ENCODE measurements around the gene EFCAB13. TPM values are rescaled to one million over a fixed set of nuclear protein-coding genes. Genes with fewer than 3 reads are reported as not detected.

Gene EFCAB13
- polyA plus RNA-seq, 4 donors = 4.5 to 17.2 (median 6.5) TPM

DNA sequence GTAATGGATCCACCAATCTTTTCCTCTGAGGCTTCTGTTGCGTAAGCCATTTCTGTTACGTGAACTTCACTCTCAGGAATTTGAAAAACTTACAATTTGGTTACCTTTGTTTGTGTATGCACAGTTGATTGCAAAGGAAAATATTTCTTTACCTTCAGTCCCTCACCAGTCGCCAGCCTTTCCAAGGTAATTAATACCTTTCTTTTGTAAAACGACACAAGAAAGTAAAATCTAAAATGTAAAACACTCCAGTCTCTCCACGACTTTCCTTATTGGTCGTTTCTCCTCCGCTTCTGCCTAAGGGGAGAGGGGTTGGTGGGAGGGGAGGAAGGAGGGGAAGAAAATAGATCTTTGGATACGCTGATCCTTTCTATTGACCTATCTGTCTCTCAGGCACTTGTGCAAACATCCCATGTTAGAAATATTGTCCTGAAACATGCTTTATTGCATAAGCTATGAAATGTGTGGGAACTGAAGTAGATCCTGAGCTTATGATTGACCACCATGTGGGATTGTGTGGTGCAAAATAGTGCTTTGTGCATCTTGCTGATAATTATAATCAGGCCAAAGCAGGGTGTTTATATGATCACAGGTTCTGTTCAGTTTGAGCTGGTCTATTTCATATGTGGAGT, 32.4 kb upstream of the EFCAB13 start:
- no peak for DNase-seq (ENCODE audit: low read depth in 4 of 4, low spot score in 2 of 4)

DNA sequence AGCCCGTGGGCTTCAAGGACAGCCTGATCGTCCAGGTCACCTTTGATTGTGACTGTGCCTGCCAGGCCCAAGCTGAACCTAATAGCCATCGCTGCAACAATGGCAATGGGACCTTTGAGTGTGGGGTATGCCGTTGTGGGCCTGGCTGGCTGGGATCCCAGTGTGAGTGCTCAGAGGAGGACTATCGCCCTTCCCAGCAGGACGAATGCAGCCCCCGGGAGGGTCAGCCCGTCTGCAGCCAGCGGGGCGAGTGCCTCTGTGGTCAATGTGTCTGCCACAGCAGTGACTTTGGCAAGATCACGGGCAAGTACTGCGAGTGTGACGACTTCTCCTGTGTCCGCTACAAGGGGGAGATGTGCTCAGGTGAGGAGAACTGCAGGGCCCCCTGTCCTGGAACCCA, 31.5 kb upstream of the EFCAB13 start:
- no peak for DNase-seq (ENCODE audit: low read depth in 4 of 4, low spot score in 2 of 4)

DNA sequence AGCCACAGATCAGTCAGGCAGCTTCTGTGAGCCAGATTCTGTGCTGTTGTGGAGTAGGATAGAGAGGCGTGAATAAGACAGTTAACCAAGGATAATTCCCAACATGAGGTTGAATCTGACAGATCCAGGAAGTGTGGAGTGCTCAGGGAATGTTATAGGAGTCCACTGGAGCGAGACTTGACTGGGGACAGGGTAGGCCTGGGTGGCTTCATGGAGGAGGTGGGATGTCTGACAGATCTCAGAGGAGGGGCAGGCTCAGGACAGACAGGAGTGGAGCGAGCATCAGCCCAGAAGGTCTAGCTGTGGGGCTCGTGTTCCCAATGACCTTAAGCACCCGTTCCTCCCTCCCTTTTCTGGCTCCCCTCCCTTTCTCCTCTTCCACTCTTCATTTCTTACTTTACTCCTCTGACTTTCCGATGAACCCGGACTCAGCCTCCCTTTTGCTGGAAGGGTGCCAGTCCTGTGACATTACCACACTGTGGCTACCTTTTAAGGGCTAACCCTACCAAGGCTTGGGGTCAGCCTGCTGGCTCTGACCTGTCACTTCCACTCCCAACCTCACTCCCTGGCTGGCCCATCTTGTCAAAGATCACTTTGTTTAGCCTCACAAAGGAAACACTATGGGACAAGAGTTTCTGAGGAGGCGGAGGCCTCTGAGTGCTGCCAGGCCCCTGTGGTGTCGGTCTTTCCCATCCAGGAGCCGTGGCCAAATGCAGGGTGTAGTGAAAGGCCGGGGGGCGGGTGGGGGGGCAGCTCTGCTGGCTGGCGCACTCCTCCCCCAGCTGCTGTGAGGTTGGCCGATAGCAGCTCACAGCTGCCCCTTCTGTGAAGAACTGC, 28.5 kb upstream of the EFCAB13 start:
- DNase-seq (ENCODE audit: low read depth in 4 of 4, low spot score in 2 of 4) = no peak

DNA sequence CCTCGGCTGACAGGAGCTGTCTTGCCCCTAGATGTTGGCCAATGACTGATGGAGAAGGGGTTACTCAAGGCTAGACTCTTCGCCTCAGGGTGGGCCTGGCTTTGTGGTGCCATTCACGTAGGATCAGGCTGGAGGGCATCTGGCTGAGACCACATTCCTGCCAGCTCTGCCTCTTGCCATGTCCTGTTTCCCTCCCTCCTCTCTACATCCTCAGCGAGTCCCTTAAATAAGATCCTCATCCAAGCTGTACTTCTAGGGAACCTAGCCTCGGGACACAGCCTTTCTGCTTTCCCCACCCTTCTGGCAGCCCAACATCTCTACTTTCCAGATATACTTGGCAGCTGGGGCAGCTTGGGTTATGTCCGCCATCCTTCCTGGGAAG, 27.9 kb upstream of the EFCAB13 start:
- no peak for DNase-seq (ENCODE audit: low read depth in 4 of 4, low spot score in 2 of 4)

DNA sequence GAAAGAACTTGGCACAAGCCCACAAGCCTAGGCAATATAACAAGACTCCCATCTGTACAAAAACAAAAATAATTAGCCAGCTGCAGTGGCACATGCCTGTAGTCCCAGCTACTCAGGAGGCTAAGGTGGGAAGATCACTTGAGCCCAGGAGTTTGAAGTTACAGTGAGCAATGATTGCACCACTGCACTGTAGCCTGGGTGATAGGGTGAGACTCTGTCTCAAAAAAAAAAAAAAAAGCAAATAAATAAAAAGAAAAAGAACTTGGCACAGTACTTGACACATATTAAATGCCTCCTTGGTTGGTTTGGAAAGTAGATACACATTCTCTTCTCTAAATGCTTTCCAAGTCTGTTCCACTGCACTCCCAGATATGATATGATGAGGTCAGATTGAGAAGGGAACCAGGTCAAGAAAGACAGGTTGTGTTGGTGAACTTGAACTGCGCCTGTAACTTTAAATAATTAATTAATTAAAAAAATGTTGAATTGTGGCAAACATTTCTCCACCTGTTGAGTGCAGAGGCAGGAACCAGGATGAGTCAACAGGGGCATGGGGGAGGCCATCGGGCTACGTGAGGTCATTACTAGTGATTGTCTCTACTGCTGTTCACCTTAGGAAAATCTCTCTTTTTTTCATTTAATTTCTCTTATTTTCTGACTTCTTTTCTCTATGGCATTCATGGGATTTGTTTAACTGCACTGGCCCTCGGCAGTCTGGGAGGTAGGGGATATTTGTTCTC, 25.9 kb upstream of the EFCAB13 start:
- DNase-seq (ENCODE audit: low read depth in 4 of 4, low spot score in 2 of 4) = no peak

DNA sequence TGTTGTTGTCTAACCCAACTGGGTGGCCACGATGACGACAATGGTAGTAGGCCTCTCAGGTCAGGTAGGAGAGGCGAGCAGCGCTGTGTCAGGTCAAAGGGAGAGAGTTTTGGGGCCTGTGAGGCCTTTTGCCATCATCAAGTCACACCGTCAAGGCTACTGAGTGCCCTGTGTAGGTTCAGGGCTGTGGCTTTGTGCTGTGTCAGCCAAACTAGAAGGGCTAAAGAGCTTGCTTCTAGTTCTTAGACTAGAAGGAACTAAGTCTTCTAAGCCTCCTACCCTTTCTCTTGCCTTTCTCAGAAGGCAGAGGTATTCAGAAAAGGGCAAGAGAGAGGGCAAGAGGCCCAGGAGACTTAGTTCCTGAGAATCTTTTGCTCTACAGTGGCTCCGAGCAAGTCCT, 25.0 kb upstream of the EFCAB13 start:
- DNase-seq (ENCODE audit: low read depth in 4 of 4, low spot score in 2 of 4) = no peak

DNA sequence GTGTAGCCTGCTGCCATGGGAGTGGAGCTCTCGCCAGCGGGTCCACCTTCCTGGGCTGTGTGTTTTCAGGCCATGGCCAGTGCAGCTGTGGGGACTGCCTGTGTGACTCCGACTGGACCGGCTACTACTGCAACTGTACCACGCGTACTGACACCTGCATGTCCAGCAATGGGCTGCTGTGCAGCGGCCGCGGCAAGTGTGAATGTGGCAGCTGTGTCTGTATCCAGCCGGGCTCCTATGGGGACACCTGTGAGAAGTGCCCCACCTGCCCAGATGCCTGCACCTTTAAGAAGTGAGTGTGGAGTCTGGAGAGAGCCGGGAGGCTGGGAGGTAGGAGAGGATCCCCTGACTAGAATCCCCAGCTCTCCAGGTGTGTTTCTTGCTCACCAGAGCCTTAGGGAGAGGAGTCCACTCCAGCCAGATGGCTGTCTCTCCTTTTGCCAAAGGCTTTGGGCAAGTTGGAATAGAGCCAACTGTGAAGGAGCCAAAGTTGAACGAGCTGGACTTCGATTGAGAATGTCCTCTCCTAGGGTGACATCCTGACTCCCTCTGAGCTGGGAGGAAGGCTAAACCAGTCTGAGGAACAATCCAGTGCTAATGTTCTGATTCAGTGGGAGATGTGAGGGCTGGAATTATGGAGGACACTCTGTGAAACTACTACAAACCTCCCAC, 24.4 kb upstream of the EFCAB13 start:
- no peak for DNase-seq (ENCODE audit: low read depth in 4 of 4, low spot score in 2 of 4)

DNA sequence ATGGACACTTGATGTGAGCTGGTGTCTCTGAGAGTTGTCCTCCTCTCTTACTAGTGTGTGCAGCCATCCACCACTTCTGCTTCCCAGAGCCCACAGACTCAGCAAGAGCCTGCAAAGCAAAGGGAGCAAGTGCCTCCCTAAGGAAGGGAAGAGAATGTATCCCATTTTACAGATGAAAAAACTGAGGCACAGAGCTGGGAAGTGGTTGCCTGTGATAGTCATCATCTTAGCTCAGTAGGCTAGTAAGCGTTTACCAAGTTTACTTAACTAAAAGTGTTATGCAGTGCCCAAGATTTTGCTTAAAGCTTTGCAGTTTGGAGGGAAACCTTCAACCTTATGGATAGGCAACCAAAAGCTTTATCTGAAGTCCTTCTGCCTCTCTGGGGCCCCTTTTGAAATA, 23.0 kb upstream of the EFCAB13 start:
- DNase-seq (ENCODE audit: low read depth in 4 of 4, low spot score in 2 of 4) = no peak

DNA sequence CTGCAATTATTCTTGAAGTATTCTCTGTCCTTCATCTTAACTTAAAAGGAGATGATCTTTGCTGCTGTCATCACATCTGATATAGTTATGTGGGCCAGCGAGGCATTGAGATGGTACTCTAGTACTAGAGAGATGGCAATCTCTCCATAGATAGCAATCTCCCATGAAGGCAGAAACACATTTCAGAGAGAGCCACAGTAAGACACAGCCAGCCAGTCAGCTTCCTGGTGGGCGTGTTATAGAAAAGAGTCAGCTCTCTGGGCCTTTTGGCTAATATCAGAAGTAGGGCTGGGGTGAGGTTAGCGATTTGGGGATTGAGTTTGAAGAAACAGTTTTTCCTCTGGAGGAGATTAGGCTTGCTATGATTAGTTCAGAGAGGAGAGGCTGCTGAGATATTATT, 22.6 kb upstream of the EFCAB13 start:
- no peak for DNase-seq (ENCODE audit: low read depth in 4 of 4, low spot score in 2 of 4)

DNA sequence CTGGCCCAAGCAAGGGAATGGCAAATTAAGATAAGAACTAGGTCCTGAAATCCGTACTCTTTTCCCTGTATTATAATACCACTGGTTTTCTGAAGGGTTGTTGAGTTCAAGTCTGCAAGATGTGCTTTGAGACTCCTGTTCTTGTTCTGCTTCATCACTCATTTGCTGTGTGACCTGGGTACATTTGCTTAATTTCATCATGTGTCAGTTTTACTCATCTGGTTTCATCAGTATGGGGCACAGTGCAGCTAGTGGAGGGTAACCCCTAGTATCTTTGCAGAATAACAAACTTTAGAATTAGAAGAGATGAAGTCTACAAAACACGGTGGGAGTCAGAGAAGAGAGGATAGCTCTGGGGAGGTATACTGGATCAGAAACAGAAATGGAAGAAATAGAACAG, 21.9 kb upstream of the EFCAB13 start:
- no peak for DNase-seq (ENCODE audit: low read depth in 4 of 4, low spot score in 2 of 4)

DNA sequence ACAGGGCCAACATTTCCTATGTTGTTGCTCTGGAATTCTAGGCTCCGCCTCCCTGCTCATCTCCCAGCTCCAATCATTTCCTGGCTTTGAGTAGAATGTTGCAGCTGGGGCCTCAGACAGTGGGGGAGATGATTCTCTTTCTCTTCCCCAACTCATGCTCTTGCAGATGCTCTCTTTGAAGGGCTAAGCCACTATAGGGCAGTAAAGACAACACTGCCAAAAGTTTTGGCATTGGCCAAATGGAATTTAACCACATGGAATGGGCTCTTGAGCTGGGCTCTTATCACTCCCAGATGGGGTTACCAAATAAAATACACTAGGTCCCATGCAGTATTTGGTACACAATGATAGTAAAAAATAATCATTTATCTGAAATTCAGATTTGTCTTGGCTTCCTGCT, 19.6 kb upstream of the EFCAB13 start:
- DNase-seq (ENCODE audit: low read depth in 4 of 4, low spot score in 2 of 4) = no peak

DNA sequence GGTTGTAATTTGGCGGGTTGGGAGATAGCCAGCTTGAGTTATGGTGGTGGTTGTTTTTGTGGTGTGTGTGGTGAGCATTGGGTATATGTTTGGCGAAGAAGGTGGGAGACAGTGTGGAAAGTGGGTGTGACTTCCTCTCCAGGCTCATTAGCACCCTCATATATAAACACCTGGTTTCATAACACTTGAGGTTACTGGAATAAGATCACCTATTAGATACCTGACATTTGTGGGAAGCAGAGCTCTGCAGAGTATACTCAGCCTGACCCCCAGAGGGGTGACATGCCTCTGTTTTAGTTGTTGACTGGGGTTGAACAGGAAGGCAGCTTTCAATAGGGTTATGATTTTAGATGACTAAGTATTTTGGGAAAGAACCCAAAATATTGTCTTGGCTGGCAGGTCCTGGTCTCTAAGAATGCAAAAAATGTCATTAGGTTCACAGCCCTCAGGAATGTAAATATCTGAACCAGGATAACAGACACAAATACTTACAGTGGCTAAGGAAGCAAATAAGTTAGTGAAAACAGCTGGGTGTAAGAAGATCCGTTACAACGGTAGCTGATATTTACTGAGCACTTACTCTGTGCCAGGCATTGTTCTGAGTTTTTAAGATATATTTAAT, 18.3 kb upstream of the EFCAB13 start:
- no peak for DNase-seq (ENCODE audit: low read depth in 4 of 4, low spot score in 2 of 4)

DNA sequence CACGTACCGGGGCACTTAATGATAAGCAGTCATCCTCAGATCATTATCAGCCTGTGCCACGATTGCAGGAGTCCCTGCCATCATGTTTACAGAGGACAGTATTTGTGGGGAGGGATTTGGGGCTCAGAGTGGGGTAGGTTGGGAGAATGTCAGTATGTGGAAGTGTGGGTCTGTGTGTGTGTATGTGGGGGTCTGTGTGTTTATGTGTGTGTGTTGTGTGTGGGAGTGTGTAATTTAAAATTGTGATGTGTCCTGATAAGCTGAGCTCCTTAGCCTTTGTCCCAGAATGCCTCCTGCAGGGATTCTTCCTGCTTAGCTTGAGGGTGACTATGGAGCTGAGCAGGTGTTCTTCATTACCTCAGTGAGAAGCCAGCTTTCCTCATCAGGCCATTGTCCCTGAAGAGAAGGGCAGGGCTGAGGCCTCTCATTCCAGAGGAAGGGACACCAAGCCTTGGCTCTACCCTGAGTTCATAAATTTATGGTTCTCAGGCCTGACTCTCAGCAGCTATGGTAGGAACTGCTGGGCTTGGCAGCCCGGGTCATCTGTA, 13.5 kb upstream of the EFCAB13 start:
- no peak for DNase-seq (ENCODE audit: low read depth in 4 of 4, low spot score in 2 of 4)

DNA sequence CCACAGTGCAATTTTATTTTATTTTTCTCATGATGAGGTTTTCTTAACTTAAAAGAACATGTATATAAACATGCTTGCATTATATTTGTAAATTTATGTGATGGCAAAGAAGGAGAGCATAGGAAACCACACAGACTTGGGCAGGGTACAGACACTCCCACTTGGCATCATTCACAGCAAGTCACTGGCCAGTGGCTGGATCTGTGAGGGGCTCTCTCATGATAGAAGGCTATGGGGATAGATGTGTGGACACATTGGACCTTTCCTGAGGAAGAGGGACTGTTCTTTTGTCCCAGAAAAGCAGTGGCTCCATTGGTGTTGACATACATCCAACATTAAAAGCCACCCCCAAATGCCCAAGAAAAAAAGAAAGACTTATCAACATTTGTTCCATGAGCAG, 12.3 kb upstream of the EFCAB13 start:
- DNase-seq (ENCODE audit: low read depth in 4 of 4, low spot score in 2 of 4) = no peak

DNA sequence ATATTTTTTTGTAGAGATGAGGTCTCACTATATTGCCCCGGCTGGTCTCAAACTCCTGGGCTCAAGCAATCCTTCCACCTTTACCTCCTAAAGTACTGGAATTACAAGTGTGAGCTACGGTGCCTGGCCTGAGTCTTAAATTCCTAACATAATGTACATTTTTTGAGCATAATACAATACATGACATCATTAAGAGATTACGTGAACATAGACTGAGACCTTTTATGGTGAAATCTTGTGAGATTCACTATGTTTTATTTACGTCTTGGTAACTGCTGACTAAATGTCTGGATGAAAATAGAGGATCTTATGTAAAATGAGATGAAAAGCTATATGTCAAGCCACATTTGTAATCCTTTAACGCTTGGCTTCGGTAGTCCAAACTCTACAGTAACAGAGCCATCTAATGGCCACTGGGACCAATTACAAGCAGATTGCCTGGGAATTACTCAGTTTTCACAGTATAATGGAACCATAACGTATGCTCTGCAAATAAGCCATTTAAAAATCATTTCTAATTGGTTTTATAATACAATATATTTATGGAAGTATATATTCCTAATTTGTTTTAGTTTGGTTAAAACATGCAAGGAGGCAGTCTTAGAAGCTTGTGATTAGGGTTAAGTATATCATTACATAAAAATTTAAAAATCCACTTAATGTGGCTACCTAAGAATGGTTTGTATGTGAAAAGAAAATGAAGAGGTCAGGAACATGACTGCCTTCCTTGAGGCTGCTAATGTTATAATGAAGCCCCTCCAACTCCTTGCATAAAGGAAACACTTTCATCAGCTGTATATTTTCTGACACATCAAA, 8.1 kb upstream of the EFCAB13 start:
- peak in 2 of 4 donors; percentile 23 to 26 for DNase-seq (ENCODE audit: low read depth in 4 of 4, low spot score in 2 of 4)

DNA sequence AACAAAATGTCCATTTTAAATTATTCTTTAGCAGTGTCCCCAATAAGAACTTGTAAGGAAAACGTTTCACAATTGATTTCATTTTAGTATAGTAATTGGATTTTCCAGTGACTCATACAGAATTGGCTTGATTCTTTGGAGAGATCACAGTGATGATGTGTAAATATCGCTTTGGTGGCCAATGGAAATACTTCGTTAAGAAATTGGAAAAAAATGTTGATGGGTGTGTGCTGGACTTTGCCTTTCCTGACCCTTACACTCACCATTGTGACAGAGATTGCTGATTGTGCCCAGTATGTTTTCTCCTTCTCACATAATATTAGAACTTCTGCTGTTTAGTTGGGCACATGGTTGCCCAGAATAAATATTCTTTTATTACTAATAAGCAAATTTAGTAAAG, 7.4 kb upstream of the EFCAB13 start:
- DNase-seq (ENCODE audit: low read depth in 4 of 4, low spot score in 2 of 4) = no peak

DNA sequence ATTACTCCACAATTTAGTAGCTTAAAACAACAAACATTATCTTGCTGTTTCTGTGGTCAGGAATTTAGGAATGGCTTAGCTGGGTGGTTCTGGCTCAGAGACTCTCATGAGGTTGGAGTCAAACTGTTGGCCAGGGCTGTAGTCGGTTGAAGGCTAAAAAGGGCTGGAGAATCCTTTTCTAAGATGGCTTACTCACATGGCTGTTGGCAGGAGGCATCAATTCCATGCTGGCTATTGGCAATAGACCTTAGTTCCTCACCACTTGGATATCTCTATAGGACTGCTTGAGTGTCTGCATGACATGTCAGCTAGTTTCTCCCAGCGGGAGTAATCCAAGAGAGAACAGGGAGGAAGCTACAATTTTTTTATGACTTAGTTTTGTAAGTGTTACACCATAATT, 6.6 kb upstream of the EFCAB13 start:
- no peak for DNase-seq (ENCODE audit: low read depth in 4 of 4, low spot score in 2 of 4)

DNA sequence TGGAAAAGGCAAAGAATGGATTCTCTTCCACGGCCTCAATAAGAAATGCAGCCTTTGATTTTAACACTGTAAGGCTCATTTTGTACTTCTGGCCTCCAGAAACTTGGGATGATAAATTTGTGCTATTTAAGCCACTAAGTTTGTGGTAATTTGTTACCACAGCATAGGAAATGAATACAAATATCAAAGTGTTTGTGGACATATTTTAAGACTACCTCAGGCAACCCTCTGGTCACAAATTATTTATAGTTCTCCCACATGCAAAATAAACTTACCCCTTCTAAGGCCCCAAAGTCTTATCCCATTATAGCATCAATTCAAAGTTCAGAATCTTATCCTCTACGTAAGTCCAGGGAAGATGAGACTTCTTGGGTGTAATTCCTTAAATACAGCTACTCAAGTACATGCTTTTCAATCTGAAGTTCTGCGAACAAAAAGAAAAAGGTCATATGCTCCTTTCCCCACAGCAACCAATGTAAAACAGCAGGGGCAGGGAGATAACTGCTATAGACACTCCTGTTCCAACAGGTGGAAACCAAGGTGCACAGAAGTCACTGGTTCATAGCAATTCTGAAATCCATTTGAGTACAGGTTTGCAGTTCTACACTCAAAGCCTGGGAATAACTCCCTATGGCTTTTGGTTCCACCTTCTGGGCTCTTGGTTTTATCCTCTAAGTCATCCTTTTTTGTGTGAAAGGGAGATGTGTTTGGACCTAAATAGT, 5.4 kb upstream of the EFCAB13 start:
- no peak for DNase-seq (ENCODE audit: low read depth in 4 of 4, low spot score in 2 of 4)

Measured in left renal cortex interstitium (tissue), 4 donors.